NCI-H526 (cell line): ENCODE measurements around the gene TENM4.
"Not testable (repeated sequence)": the region's sequence is repeated elsewhere in the genome, so short reads cannot be mapped to it uniquely, and the experiment has no call there.

Experiments used
- DNase-seq, 2 experiments: peaks; one replicate each; lab custom pipeline; 2025; lab: John Stamatoyannopoulos, UW

The TENM4 gene

GRCh38 chr11:79249295-79249993 is 191.4 kb downstream of the TENM4 start:
- DNase-seq: no peak

GRCh38 chr11:79244798-79245197 is 196.0 kb downstream of the TENM4 start:
- no peak for DNase-seq

GRCh38 chr11:79244241-79244772 is 196.5 kb downstream of the TENM4 start:
- no peak for DNase-seq

- no peak for DNase-seq
Measured at GRCh38 chr11:79243422-79244210, 197.2 kb downstream of the TENM4 start.

GRCh38 chr11:79242616-79243015 is 198.2 kb downstream of the TENM4 start:
- no peak for DNase-seq

GRCh38 chr11:79241852-79242241 is 199.0 kb downstream of the TENM4 start:
- no peak for DNase-seq

- DNase-seq: no peak
Measured at GRCh38 chr11:79241205-79241851, 199.5 kb downstream of the TENM4 start.

GRCh38 chr11:79237703-79238102 is 203.1 kb downstream of the TENM4 start:
- no peak for DNase-seq

GRCh38 chr11:79237091-79237490 is 203.7 kb downstream of the TENM4 start:
- DNase-seq: no peak

GRCh38 chr11:79236541-79236971 is 204.3 kb downstream of the TENM4 start:
- no peak for DNase-seq

GRCh38 chr11:79235696-79236095 is 205.1 kb downstream of the TENM4 start:
- no peak for DNase-seq

- DNase-seq: no peak
Measured at GRCh38 chr11:79232346-79232745, 208.5 kb downstream of the TENM4 start.

GRCh38 chr11:79229047-79229446 is 211.8 kb downstream of the TENM4 start:
- DNase-seq: no peak

- DNase-seq: peak in 1 of 2 experiments; percentile 3
Measured at GRCh38 chr11:79227767-79228755, 212.8 kb downstream of the TENM4 start.

GRCh38 chr11:79227308-79227707 is 213.5 kb downstream of the TENM4 start:
- no peak for DNase-seq

GRCh38 chr11:79226126-79226525 is 214.7 kb downstream of the TENM4 start:
- no peak for DNase-seq

- DNase-seq: not testable (repeated sequence)
Measured at GRCh38 chr11:79222163-79222562, 218.7 kb downstream of the TENM4 start.

GRCh38 chr11:79221444-79222130 is 219.2 kb downstream of the TENM4 start:
- DNase-seq: no peak

GRCh38 chr11:79220171-79220570 is 220.7 kb downstream of the TENM4 start:
- no peak for DNase-seq

GRCh38 chr11:79219186-79220045 is 221.4 kb downstream of the TENM4 start:
- no peak for DNase-seq
